ENCODE data around the gene TFF1.
A peak's percentile ranks its signal among the peaks of the same experiment; 100 is the strongest.

Gene TFF1

GRCh38 chr21:42373196-42373907, 7.0 kb upstream of the TFF1 start:
- Histone ChIP-seq H2BK12ac (ENCODE audit: low read length in 2 of 2) (no peak overlapping the region), H2BK5ac (ENCODE audit: low read depth, low read length, poor library complexity, severe bottlenecking) (no peak overlapping the region), H3K36me3 (ENCODE audit: control insufficient read depth in 1 of 2, insufficient read depth in 2 of 2, low read depth in 1 of 2, low read length in 2 of 2) (no peaks in the 10 kb centered on the region), H2AK5ac (ENCODE audit: low read length, severe bottlenecking) (no peak overlapping the region), H3K4me1 (ENCODE audit: control insufficient read depth, insufficient read depth, low read depth, low read length) (no peaks in the 10 kb centered on the region), H3K14ac (ENCODE audit: low read length in 2 of 2) (no peak overlapping the region), H3K9me3 (ENCODE audit: control insufficient read depth, low read length) (no peaks in the 10 kb centered on the region), H3K4ac (ENCODE audit: low read depth in 1 of 2, low read length in 2 of 2) (no peak overlapping the region), H3K27ac (ENCODE audit: low read length, poor library complexity, severe bottlenecking) (no peak overlapping the region), H2BK120ac (ENCODE audit: low read depth, low read length) (no peak overlapping the region), H3K18ac (ENCODE audit: low read depth in 1 of 2, low read length in 2 of 2) (no peak overlapping the region), H3K23ac (ENCODE audit: low read length in 2 of 2) (no peak overlapping the region), H3K4me3 (ENCODE audit: insufficient read depth in 1 of 2, low read depth in 1 of 2, low read length in 2 of 2) (no peak overlapping the region), H3K4me2 (ENCODE audit: low read length, poor library complexity, severe bottlenecking) (no peak overlapping the region), H2AFZ (ENCODE audit: low read depth, low read length) (no peak overlapping the region), H3K27me3 (ENCODE audit: control insufficient read depth in 1 of 2, insufficient read depth in 1 of 2, low read length in 2 of 2) (peaks cover 21 to 69% of the 10 kb centered on the region in 2 experiments), H2BK15ac (ENCODE audit: low read depth, poor library complexity, severe bottlenecking) (no peak overlapping the region), H4K8ac (ENCODE audit: low read length) (no peak overlapping the region), H4K91ac (ENCODE audit: low read length) (no peak overlapping the region), H3K9ac (ENCODE audit: low read length) (no peak overlapping the region), H3K79me1 (replicated peaks; ENCODE audit: low read length, poor library complexity, severe bottlenecking) (no peaks in the 10 kb centered on the region)
- 84% methylated on average over 25 of the region's 25 CpGs for WGBS
- no peak for DNase-seq

GRCh38 chr21:42370894-42371654, 4.7 kb upstream of the TFF1 start:
- Histone ChIP-seq H2BK5ac (ENCODE audit: low read depth, low read length, poor library complexity, severe bottlenecking) (no peak overlapping the region), H3K4me3 (ENCODE audit: insufficient read depth in 1 of 2, low read depth in 1 of 2, low read length in 2 of 2) (no peak overlapping the region), H3K79me1 (replicated peaks; ENCODE audit: low read length, poor library complexity, severe bottlenecking) (no peaks in the 10 kb centered on the region), H4K8ac (ENCODE audit: low read length) (no peak overlapping the region), H2AK5ac (ENCODE audit: low read length, severe bottlenecking) (no peak overlapping the region), H3K18ac (ENCODE audit: low read depth in 1 of 2, low read length in 2 of 2) (no peak overlapping the region), H2BK120ac (ENCODE audit: low read depth, low read length) (no peak overlapping the region), H3K4me1 (ENCODE audit: control insufficient read depth, insufficient read depth, low read depth, low read length) (no peaks in the 10 kb centered on the region), H2BK12ac (ENCODE audit: low read length in 2 of 2) (no peak overlapping the region), H2AFZ (ENCODE audit: low read depth, low read length) (no peak overlapping the region), H3K9me3 (ENCODE audit: control insufficient read depth, low read length) (no peaks in the 10 kb centered on the region), H2BK15ac (ENCODE audit: low read depth, poor library complexity, severe bottlenecking) (no peak overlapping the region), H3K23ac (ENCODE audit: low read length in 2 of 2) (no peak overlapping the region), H3K27me3 (ENCODE audit: control insufficient read depth in 1 of 2, insufficient read depth in 1 of 2, low read length in 2 of 2) (peaks cover 10 to 48% of the 10 kb centered on the region in 2 experiments), H3K4me2 (ENCODE audit: low read length, poor library complexity, severe bottlenecking) (no peak overlapping the region), H3K27ac (ENCODE audit: low read length, poor library complexity, severe bottlenecking) (no peak overlapping the region), H3K36me3 (ENCODE audit: control insufficient read depth in 1 of 2, insufficient read depth in 2 of 2, low read depth in 1 of 2, low read length in 2 of 2) (no peaks in the 10 kb centered on the region), H3K4ac (ENCODE audit: low read depth in 1 of 2, low read length in 2 of 2) (no peak overlapping the region), H3K14ac (ENCODE audit: low read length in 2 of 2) (no peak overlapping the region), H4K91ac (ENCODE audit: low read length) (peak overlapping the region; percentile 70), H3K9ac (ENCODE audit: low read length) (no peak overlapping the region)
- WGBS, result 77% methylated on average over 18 of the region's 18 CpGs
- DNase-seq, result no peak

- no peaks in the 10 kb centered on the region for H3K9me3 ChIP-seq (ENCODE audit: control insufficient read depth, low read length)
- WGBS, result 92% methylated on average over 11 of the region's 16 CpGs
- no peak overlapping the region for H4K91ac ChIP-seq (ENCODE audit: low read length)
- H3K4ac ChIP-seq (ENCODE audit: low read depth in 1 of 2, low read length in 2 of 2), result no peak overlapping the region
- H3K27me3 ChIP-seq (ENCODE audit: control insufficient read depth in 1 of 2, insufficient read depth in 1 of 2, low read length in 2 of 2), result peaks cover 4 to 45% of the 10 kb centered on the region in 2 experiments
- H2AFZ ChIP-seq (ENCODE audit: low read depth, low read length), result no peak overlapping the region
- H3K23ac ChIP-seq (ENCODE audit: low read length in 2 of 2), result no peak overlapping the region
- no peak overlapping the region for H2BK15ac ChIP-seq (ENCODE audit: low read depth, poor library complexity, severe bottlenecking)
- no peak overlapping the region for H3K4me2 ChIP-seq (ENCODE audit: low read length, poor library complexity, severe bottlenecking)
- no peak for DNase-seq
- no peak overlapping the region for H2BK12ac ChIP-seq (ENCODE audit: low read length in 2 of 2)
- no peak overlapping the region for H4K8ac ChIP-seq (ENCODE audit: low read length)
- H3K27ac ChIP-seq (ENCODE audit: low read length, poor library complexity, severe bottlenecking), result no peak overlapping the region
- no peak overlapping the region for H2BK120ac ChIP-seq (ENCODE audit: low read depth, low read length)
- H3K4me3 ChIP-seq (ENCODE audit: insufficient read depth in 1 of 2, low read depth in 1 of 2, low read length in 2 of 2), result no peak overlapping the region
- H3K36me3 ChIP-seq (ENCODE audit: control insufficient read depth in 1 of 2, insufficient read depth in 2 of 2, low read depth in 1 of 2, low read length in 2 of 2), result no peaks in the 10 kb centered on the region
- no peaks in the 10 kb centered on the region for H3K4me1 ChIP-seq (ENCODE audit: control insufficient read depth, insufficient read depth, low read depth, low read length)
- H3K79me1 ChIP-seq (replicated peaks; ENCODE audit: low read length, poor library complexity, severe bottlenecking), result no peaks in the 10 kb centered on the region
- H3K9ac ChIP-seq (ENCODE audit: low read length), result no peak overlapping the region
- H2BK5ac ChIP-seq (ENCODE audit: low read depth, low read length, poor library complexity, severe bottlenecking), result no peak overlapping the region
- no peak overlapping the region for H3K18ac ChIP-seq (ENCODE audit: low read depth in 1 of 2, low read length in 2 of 2)
- no peak overlapping the region for H3K14ac ChIP-seq (ENCODE audit: low read length in 2 of 2)
- H2AK5ac ChIP-seq (ENCODE audit: low read length, severe bottlenecking), result no peak overlapping the region
These were observed 3.5 kb upstream of the TFF1 start for GRCh38 chr21:42369821-42370220.

DNA sequence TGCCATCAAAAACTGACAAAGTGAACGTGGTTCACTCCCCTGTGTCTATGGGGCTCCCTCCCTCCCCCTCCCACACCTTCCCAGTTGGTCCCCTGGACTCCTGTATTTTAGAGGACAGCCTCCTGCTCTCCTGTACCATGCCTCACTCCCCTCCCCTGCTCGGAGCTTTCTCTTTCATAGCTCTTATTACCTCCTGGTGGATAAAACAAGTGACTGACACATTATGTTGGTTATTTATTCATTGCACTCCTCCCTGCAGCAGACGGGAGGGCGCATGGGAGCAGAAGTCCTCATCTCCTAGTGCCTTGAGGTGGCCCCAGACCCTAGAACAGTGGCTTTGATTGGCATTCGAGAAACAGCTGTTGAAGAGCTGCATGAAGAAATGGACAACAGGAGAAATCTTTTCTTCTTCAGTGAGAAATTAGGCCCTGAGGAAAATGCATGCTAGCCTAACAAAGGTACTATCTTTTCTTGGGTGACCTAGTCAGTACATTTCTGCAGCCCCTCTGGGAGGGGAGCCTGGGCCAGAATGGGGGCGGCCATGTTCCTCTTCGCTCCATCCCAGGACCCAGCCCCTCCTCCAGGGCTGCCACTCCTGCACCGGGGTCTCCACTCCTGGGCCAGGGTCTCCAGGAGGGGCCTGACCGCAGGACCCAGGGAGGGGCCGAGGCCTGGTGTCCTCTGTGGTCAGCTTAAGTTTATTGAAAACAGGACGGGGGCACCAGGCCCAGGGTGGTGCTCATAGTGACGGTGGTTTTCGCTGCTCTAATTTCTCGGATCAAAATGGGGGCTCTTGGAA, 1.2 kb upstream of the TFF1 start:
- no peak overlapping the region for H2BK120ac ChIP-seq (ENCODE audit: low read depth, low read length)
- no peak overlapping the region for H2AK5ac ChIP-seq (ENCODE audit: low read length, severe bottlenecking)
- no peak for DNase-seq
- peaks cover 16 to 39% of the 10 kb centered on the region in 2 experiments for H3K27me3 ChIP-seq (ENCODE audit: control insufficient read depth in 1 of 2, insufficient read depth in 1 of 2, low read length in 2 of 2)
- H3K18ac ChIP-seq (ENCODE audit: low read depth in 1 of 2, low read length in 2 of 2), result no peak overlapping the region
- WGBS, result 79% methylated on average over 13 of the region's 14 CpGs
- no peak overlapping the region for H3K4ac ChIP-seq (ENCODE audit: low read depth in 1 of 2, low read length in 2 of 2)
- H2BK12ac ChIP-seq (ENCODE audit: low read length in 2 of 2), result no peak overlapping the region
- no peak overlapping the region for H4K91ac ChIP-seq (ENCODE audit: low read length)
- H2BK15ac ChIP-seq (ENCODE audit: low read depth, poor library complexity, severe bottlenecking), result no peak overlapping the region
- H3K23ac ChIP-seq (ENCODE audit: low read length in 2 of 2), result no peak overlapping the region
- H4K8ac ChIP-seq (ENCODE audit: low read length), result no peak overlapping the region
- no peak overlapping the region for H3K14ac ChIP-seq (ENCODE audit: low read length in 2 of 2)
- H3K9ac ChIP-seq (ENCODE audit: low read length), result no peak overlapping the region
- H3K4me2 ChIP-seq (ENCODE audit: low read length, poor library complexity, severe bottlenecking), result no peak overlapping the region
- no peaks in the 10 kb centered on the region for H3K4me1 ChIP-seq (ENCODE audit: control insufficient read depth, insufficient read depth, low read depth, low read length)
- H3K4me3 ChIP-seq (ENCODE audit: insufficient read depth in 1 of 2, low read depth in 1 of 2, low read length in 2 of 2), result no peak overlapping the region
- H3K79me1 ChIP-seq (replicated peaks; ENCODE audit: low read length, poor library complexity, severe bottlenecking), result no peaks in the 10 kb centered on the region
- H2BK5ac ChIP-seq (ENCODE audit: low read depth, low read length, poor library complexity, severe bottlenecking), result no peak overlapping the region
- H3K36me3 ChIP-seq (ENCODE audit: control insufficient read depth in 1 of 2, insufficient read depth in 2 of 2, low read depth in 1 of 2, low read length in 2 of 2), result no peaks in the 10 kb centered on the region
- H3K9me3 ChIP-seq (ENCODE audit: control insufficient read depth, low read length), result no peaks in the 10 kb centered on the region
- no peak overlapping the region for H3K27ac ChIP-seq (ENCODE audit: low read length, poor library complexity, severe bottlenecking)
- H2AFZ ChIP-seq (ENCODE audit: low read depth, low read length), result no peak overlapping the region
